GM18907 (cell line): ENCODE results near the gene PLAC1.

ENCODE experiments used
- ATAC-seq: cut with Tn5 transposase; IDR thresholded peaks from one replicate; pipeline ENCODE4 v1.9.1; 2021; ENCODE audit warnings: mild to moderate bottlenecking, moderate library complexity; ENCODE audit not compliant: unreplicated experiment

The PLAC1 gene

GRCh38 chrX:134658002-134658759, at the start of gene PLAC1:
Gene PLAC1, minus strand, starts transcription at chrX:134658471. Its CDS starts 91,789 bp downstream, at chrX:134566682.
- no peak for ATAC-seq

- ATAC-seq: no peak
Measured at GRCh38 chrX:134706138-134706537, 47.9 kb upstream of the PLAC1 start.

GRCh38 chrX:134695999-134696398, 37.7 kb upstream of the PLAC1 start:
- no peak for ATAC-seq

GRCh38 chrX:134694333-134695322, 36.4 kb upstream of the PLAC1 start:
- no peak for ATAC-seq

- no peak for ATAC-seq
Measured at GRCh38 chrX:134693644-134694043, 35.4 kb upstream of the PLAC1 start.

GRCh38 chrX:134692990-134693389, 34.7 kb upstream of the PLAC1 start:
- ATAC-seq: no peak

GRCh38 chrX:134692233-134692632, 34.0 kb upstream of the PLAC1 start:
- no peak for ATAC-seq

- ATAC-seq: no peak
Measured at GRCh38 chrX:134691453-134691852, 33.2 kb upstream of the PLAC1 start.

- ATAC-seq: no peak
Measured at GRCh38 chrX:134688839-134689238, 30.6 kb upstream of the PLAC1 start.

- ATAC-seq: no peak
Measured at GRCh38 chrX:134688031-134688823, 30.0 kb upstream of the PLAC1 start.

GRCh38 chrX:134685668-134686067, 27.4 kb upstream of the PLAC1 start:
- no peak for ATAC-seq

GRCh38 chrX:134684956-134685355, 26.7 kb upstream of the PLAC1 start:
- no peak for ATAC-seq

- no peak for ATAC-seq
Measured at GRCh38 chrX:134683351-134684005, 25.2 kb upstream of the PLAC1 start.

GRCh38 chrX:134682081-134682480, 23.8 kb upstream of the PLAC1 start:
- ATAC-seq: no peak

- ATAC-seq: no peak
Measured at GRCh38 chrX:134679644-134680043, 21.4 kb upstream of the PLAC1 start.

- no peak for ATAC-seq
Measured at GRCh38 chrX:134679221-134679620, 20.9 kb upstream of the PLAC1 start.

- ATAC-seq: no peak
Measured at GRCh38 chrX:134677332-134677731, 19.1 kb upstream of the PLAC1 start.

GRCh38 chrX:134676436-134676835, 18.2 kb upstream of the PLAC1 start:
- ATAC-seq: no peak

- ATAC-seq: no peak
Measured at GRCh38 chrX:134673123-134673522, 14.9 kb upstream of the PLAC1 start.

- no peak for ATAC-seq
Measured at GRCh38 chrX:134672101-134672500, 13.8 kb upstream of the PLAC1 start.
